ENCODE measurements around the gene COL15A1.

COL15A1 gene

GRCh38 chr9:98913044-98913443 is 30.7 kb upstream of the COL15A1 start:
- Histone ChIP-seq H3K79me2 (ENCODE audit: insufficient read depth, low read length) (no peaks in the 10 kb centered on the region), H3K9ac (ENCODE audit: low read depth, low read length, poor library complexity, severe bottlenecking) (no peak overlapping the region), H3K36me3 (ENCODE audit: insufficient read depth, low read length) (no peaks in the 10 kb centered on the region), H3K4me1 (ENCODE audit: insufficient read depth, low read length, poor library complexity, severe bottlenecking) (no peaks in the 10 kb centered on the region), H3K4me3 (ENCODE audit: low read length, poor library complexity, severe bottlenecking) (no peak overlapping the region), H3F3A (ENCODE audit: low read depth) (no peaks in the 10 kb centered on the region), H3K9me3 (ENCODE audit: insufficient read depth, low read depth, low read length) (no peaks in the 10 kb centered on the region), H2AFZ (ENCODE audit: low read length) (no peak overlapping the region), H4K20me1 (ENCODE audit: insufficient read depth, low read length, poor library complexity, severe bottlenecking) (no peaks in the 10 kb centered on the region), H3K4me2 (ENCODE audit: low read depth, low read length, poor library complexity, severe bottlenecking) (no peak overlapping the region), H3K9me2 (replicated peaks; ENCODE audit: low read depth, low read length) (no peaks in the 10 kb centered on the region), H3K27me3 (ENCODE audit: insufficient read depth, low read length, poor library complexity, severe bottlenecking) (no peaks in the 10 kb centered on the region)
- TF ChIP-seq EZH2phosphoT487 (IDR thresholded peaks at IDR 0.05; ENCODE audit: borderline replicate concordance) = no peak
- TF ChIP-seq, protein P1, sequence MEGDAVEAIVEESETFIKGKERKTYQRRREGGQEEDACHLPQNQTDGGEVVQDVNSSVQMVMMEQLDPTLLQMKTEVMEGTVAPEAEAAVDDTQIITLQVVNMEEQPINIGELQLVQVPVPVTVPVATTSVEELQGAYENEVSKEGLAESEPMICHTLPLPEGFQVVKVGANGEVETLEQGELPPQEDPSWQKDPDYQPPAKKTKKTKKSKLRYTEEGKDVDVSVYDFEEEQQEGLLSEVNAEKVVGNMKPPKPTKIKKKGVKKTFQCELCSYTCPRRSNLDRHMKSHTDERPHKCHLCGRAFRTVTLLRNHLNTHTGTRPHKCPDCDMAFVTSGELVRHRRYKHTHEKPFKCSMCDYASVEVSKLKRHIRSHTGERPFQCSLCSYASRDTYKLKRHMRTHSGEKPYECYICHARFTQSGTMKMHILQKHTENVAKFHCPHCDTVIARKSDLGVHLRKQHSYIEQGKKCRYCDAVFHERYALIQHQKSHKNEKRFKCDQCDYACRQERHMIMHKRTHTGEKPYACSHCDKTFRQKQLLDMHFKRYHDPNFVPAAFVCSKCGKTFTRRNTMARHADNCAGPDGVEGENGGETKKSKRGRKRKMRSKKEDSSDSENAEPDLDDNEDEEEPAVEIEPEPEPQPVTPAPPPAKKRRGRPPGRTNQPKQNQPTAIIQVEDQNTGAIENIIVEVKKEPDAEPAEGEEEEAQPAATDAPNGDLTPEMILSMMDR (conservative IDR thresholded peaks at IDR 0.05; ENCODE audit: low read length) = no peak

DNA sequence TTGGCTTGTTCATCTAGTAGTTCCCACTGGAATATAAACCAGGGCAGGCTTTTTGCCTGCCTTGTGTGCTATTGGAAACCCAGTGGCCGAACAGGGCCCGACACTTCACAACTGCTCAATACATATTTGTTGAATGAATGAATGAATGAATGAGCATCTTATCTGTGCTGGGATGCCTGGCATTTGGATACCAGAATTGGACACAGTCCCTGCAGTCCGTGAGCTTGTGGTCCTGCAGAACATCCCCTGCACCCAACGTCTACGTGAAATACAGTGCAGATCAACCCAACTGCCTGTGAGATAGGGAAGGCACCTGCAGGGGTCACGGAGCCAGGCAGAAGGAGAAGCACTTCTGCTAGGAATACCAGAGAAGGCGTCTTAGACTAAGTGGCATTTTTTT is 30.0 kb upstream of the COL15A1 start:
- Histone ChIP-seq H3F3A (ENCODE audit: low read depth) (no peaks in the 10 kb centered on the region), H3K27me3 (ENCODE audit: insufficient read depth, low read length, poor library complexity, severe bottlenecking) (no peaks in the 10 kb centered on the region), H3K4me2 (ENCODE audit: low read depth, low read length, poor library complexity, severe bottlenecking) (no peak overlapping the region), H3K9me3 (ENCODE audit: insufficient read depth, low read depth, low read length) (no peaks in the 10 kb centered on the region), H3K9ac (ENCODE audit: low read depth, low read length, poor library complexity, severe bottlenecking) (no peak overlapping the region), H3K4me3 (ENCODE audit: low read length, poor library complexity, severe bottlenecking) (no peak overlapping the region), H3K4me1 (ENCODE audit: insufficient read depth, low read length, poor library complexity, severe bottlenecking) (no peaks in the 10 kb centered on the region), H4K20me1 (ENCODE audit: insufficient read depth, low read length, poor library complexity, severe bottlenecking) (no peaks in the 10 kb centered on the region), H3K36me3 (ENCODE audit: insufficient read depth, low read length) (no peaks in the 10 kb centered on the region), H2AFZ (ENCODE audit: low read length) (no peak overlapping the region), H3K9me2 (replicated peaks; ENCODE audit: low read depth, low read length) (no peaks in the 10 kb centered on the region), H3K79me2 (ENCODE audit: insufficient read depth, low read length) (no peaks in the 10 kb centered on the region)
- TF ChIP-seq, protein P1 (conservative IDR thresholded peaks at IDR 0.05; ENCODE audit: low read length) = no peak
- no peak for TF ChIP-seq EZH2phosphoT487 (IDR thresholded peaks at IDR 0.05; ENCODE audit: borderline replicate concordance)

DNA sequence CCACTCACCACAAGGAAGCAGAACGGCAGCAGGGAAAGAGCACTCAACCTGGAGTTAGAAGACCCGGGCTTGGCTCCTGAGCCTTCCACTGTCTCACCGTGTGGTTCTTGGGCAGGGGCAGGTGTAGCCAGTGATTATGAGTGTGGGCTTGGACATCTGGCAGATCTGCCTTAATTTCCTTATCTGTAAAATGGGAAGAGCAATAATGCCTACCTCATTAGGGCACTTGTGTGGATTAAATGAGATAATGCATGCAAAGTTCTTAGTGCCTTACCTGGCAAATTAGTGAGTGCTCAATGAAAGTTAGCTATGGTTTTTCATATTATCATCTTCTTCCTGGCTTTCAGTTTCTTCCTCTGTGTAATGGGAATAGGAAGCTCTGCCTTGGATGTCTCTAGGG is 28.1 kb upstream of the COL15A1 start:
- TF ChIP-seq, protein P1 (conservative IDR thresholded peaks at IDR 0.05; ENCODE audit: low read length) = no peak
- TF ChIP-seq EZH2phosphoT487 (IDR thresholded peaks at IDR 0.05; ENCODE audit: borderline replicate concordance) = no peak
- no peaks in the 10 kb centered on the region for H3K9me2 ChIP-seq (replicated peaks; ENCODE audit: low read depth, low read length)
- H4K20me1 ChIP-seq (ENCODE audit: insufficient read depth, low read length, poor library complexity, severe bottlenecking) = no peaks in the 10 kb centered on the region
- H3K4me1 ChIP-seq (ENCODE audit: insufficient read depth, low read length, poor library complexity, severe bottlenecking) = no peaks in the 10 kb centered on the region
- H3F3A ChIP-seq (ENCODE audit: low read depth) = no peaks in the 10 kb centered on the region
- no peaks in the 10 kb centered on the region for H3K27me3 ChIP-seq (ENCODE audit: insufficient read depth, low read length, poor library complexity, severe bottlenecking)
- no peaks in the 10 kb centered on the region for H3K36me3 ChIP-seq (ENCODE audit: insufficient read depth, low read length)
- H3K9ac ChIP-seq (ENCODE audit: low read depth, low read length, poor library complexity, severe bottlenecking) = no peak overlapping the region
- no peak overlapping the region for H3K4me2 ChIP-seq (ENCODE audit: low read depth, low read length, poor library complexity, severe bottlenecking)
- H3K9me3 ChIP-seq (ENCODE audit: insufficient read depth, low read depth, low read length) = no peaks in the 10 kb centered on the region
- no peak overlapping the region for H3K4me3 ChIP-seq (ENCODE audit: low read length, poor library complexity, severe bottlenecking)
- H2AFZ ChIP-seq (ENCODE audit: low read length) = no peak overlapping the region
- no peaks in the 10 kb centered on the region for H3K79me2 ChIP-seq (ENCODE audit: insufficient read depth, low read length)
